ENCODE data around the gene STN1.

- TF ChIP-seq POLR2A (IDR thresholded peaks at IDR 0.05; ENCODE audit: low read length) (no peak), GATA1 (IDR thresholded peaks at IDR 0.05; ENCODE audit: low read depth, low read length) (no peak)
These were observed 78.5 kb downstream of the STN1 start for GRCh38 chr10:103839519-103839871.

All from erythroblast (primary cell).